Uterus (tissue), 4 donors: ENCODE measurements around the gene MYCN. TPM values are rescaled to one million over a fixed set of nuclear protein-coding genes. Genes with fewer than 3 reads are reported as not detected.

Experiments
- DNase-seq, 2 donors: peaks; one replicate each; pipeline ENCODE4 v3.0.0-alpha.2; 2019 to 2020
- H3K27ac ChIP-seq, 2 donors: fragments of 200-600 bp; sonication (generic); 1 replicate in 1 of 2; 2 replicates in 1 of 2; pipeline ENCODE4 v1.5.1; 2016 to 2018
- H3K27me3 ChIP-seq, 2 donors: fragments of 200-600 bp; sonication (generic); one replicate each; pipeline ENCODE4 v1.5.1; 2018 to 2019; ENCODE audit warnings: control low read depth in 1 of 2
- H3K36me3 ChIP-seq, 2 donors: fragments of 200-600 bp; sonication (generic); one replicate each; pipeline ENCODE4 v1.5.1; 2019; ENCODE audit warnings: control low read depth in 1 of 2
- H3K4me1 ChIP-seq, 2 donors: fragments of 200-600 bp; sonication (generic); one replicate each; pipeline ENCODE4 v1.5.1; 2018 to 2019; ENCODE audit warnings: control low read depth in 1 of 2
- H3K4me3 ChIP-seq, 2 donors: fragments of 200-600 bp; sonication (generic); 1 replicate in 1 of 2; 2 replicates in 1 of 2; pipeline ENCODE4 v1.5.1; 2018 to 2019; ENCODE audit warnings: mild to moderate bottlenecking in 1 of 2
- H3K9me3 ChIP-seq, 2 donors: fragments of 200-600 bp; sonication (generic); one replicate each; pipeline ENCODE4 v1.5.1; 2019; ENCODE audit warnings: control low read depth in 1 of 2
- CTCF ChIP-seq, 4 experiments: fragments of 200-600 bp in 2 of 4; fragments of 450-650 bp in 2 of 4; sonication (generic) in 2 of 4; IDR thresholded peaks; one replicate each; pipeline ENCODE4 v1.5.1; 2016 to 2019; ENCODE audit warnings: antibody characterized with exemption in 4 of 4, mild to moderate bottlenecking in 2 of 4, moderate library complexity in 1 of 4
- POLR2A ChIP-seq, 2 donors: fragments of 450-650 bp; IDR thresholded peaks; one replicate each; pipeline ENCODE4 v1.6.1; 2016; ENCODE audit warnings: antibody characterized with exemption in 2 of 2, mild to moderate bottlenecking in 1 of 2, moderate library complexity in 1 of 2
- intact Hi-C: fragments of 100-400 bp; cut with DNase I; formaldehyde crosslinking; loops from one replicate; pipeline ENCODE4 v1.15.1; 2023; ENCODE audit warnings: low total_unique reads
- total RNA-seq, 4 donors: library from RNA; depleted of rRNA in 3 of 4; stranded (reverse); fragments of >200 nt in 3 of 4; gene quantifications; one replicate each; pipeline versions ENCODE4 v1.1.0 to v1.2.4, GENCODE V29; 2014 to 2023
- donor health status: DM: yes; HTN: yes; CAD: no.

MYCN gene
- total RNA-seq, 4 donors from 2014 or later = 1.3 to 4.1 (median 1.9) TPM; not detected in 1

GRCh38 chr2:15979759-15980604 lies 39.6 kb downstream of the MYCN start:
- Histone ChIP-seq H3K4me1 (no peaks in the 10 kb centered on the region), H3K9me3 (no peaks in the 10 kb centered on the region), H3K27me3 (no peaks in the 10 kb centered on the region), H3K27ac (no peak overlapping the region), H3K4me3 (no peak overlapping the region), H3K36me3 (no peaks in the 10 kb centered on the region)
- TF ChIP-seq CTCF (IDR thresholded peaks at IDR 0.05) (no peak), POLR2A (IDR thresholded peaks at IDR 0.05) (no peak)
- intact Hi-C loops = no loop called here
- no peak for DNase-seq

GRCh38 chr2:15980605-15981098 lies 40.3 kb downstream of the MYCN start:
- H3K36me3 ChIP-seq = no peaks in the 10 kb centered on the region
- DNase-seq = no peak
- no peak overlapping the region for H3K27ac ChIP-seq
- intact Hi-C loops = no loop called here
- no peak for TF ChIP-seq POLR2A (IDR thresholded peaks at IDR 0.05)
- no peak for TF ChIP-seq CTCF (IDR thresholded peaks at IDR 0.05)
- no peaks in the 10 kb centered on the region for H3K9me3 ChIP-seq
- no peaks in the 10 kb centered on the region for H3K27me3 ChIP-seq
- no peaks in the 10 kb centered on the region for H3K4me1 ChIP-seq
- H3K4me3 ChIP-seq = no peak overlapping the region

GRCh38 chr2:15981646-15982045 lies 41.3 kb downstream of the MYCN start:
- no peak for TF ChIP-seq CTCF (IDR thresholded peaks at IDR 0.05)
- no peak for TF ChIP-seq POLR2A (IDR thresholded peaks at IDR 0.05)
- Histone ChIP-seq H3K9me3 (no peaks in the 10 kb centered on the region), H3K4me1 (no peaks in the 10 kb centered on the region), H3K36me3 (no peaks in the 10 kb centered on the region), H3K27me3 (no peaks in the 10 kb centered on the region), H3K27ac (no peak overlapping the region), H3K4me3 (no peak overlapping the region)
- intact Hi-C loops = no loop called here
- no peak for DNase-seq

- Histone ChIP-seq H3K4me3 (no peak overlapping the region), H3K27ac (no peak overlapping the region), H3K27me3 (no peaks in the 10 kb centered on the region), H3K4me1 (no peaks in the 10 kb centered on the region), H3K9me3 (no peaks in the 10 kb centered on the region), H3K36me3 (no peaks in the 10 kb centered on the region)
- intact Hi-C loops = no loop called here
- TF ChIP-seq CTCF (IDR thresholded peaks at IDR 0.05) = no peak
- no peak for TF ChIP-seq POLR2A (IDR thresholded peaks at IDR 0.05)
- DNase-seq = no peak
Measured at GRCh38 chr2:15982285-15983044, 42.1 kb downstream of the MYCN start.

- no peak overlapping the region for H3K27ac ChIP-seq
- DNase-seq = no peak
- H3K9me3 ChIP-seq = no peaks in the 10 kb centered on the region
- no peaks in the 10 kb centered on the region for H3K36me3 ChIP-seq
- no peaks in the 10 kb centered on the region for H3K27me3 ChIP-seq
- intact Hi-C loops = no loop called here
- TF ChIP-seq POLR2A (IDR thresholded peaks at IDR 0.05) = no peak
- TF ChIP-seq CTCF (IDR thresholded peaks at IDR 0.05) = no peak
- no peak overlapping the region for H3K4me3 ChIP-seq
- H3K4me1 ChIP-seq = no peaks in the 10 kb centered on the region
Measured at GRCh38 chr2:15983496-15983895, 43.1 kb downstream of the MYCN start.
